ENCODE results near the gene SPACDR.

GRCh38 chr7:100484673-100485045 is 20.6 kb upstream of the SPACDR start:
- TF ChIP-seq CTCF (IDR thresholded peaks at IDR 0.05; ENCODE audit: insufficient read depth, low read length) (no peak), GABPA (IDR thresholded peaks at IDR 0.05; ENCODE audit: low read depth) (no peak), POLR2AphosphoS5 (IDR thresholded peaks at IDR 0.05; ENCODE audit: low read depth) (no peak)
